NCI-H1436 (cell line): ENCODE data around the gene C1orf232.

Experiments used
- DNase-seq: peaks from one replicate; lab custom pipeline; 2025; lab: John Stamatoyannopoulos, UW

The C1orf232 gene

GRCh38 chr1:26177182-26177684 is 8.5 kb upstream of the C1orf232 start, which contains the start of gene CNKSR1:
Gene CNKSR1, plus strand, starts transcription at chr1:26177491. Its CDS starts 57 bp downstream, at chr1:26177548.
- peak; percentile 73 for DNase-seq

GRCh38 chr1:26175346-26175745 is 6.6 kb upstream of the C1orf232 start:
- DNase-seq: no peak

GRCh38 chr1:26171084-26172072 is 2.6 kb upstream of the C1orf232 start, which contains the start of gene ZNF593OS:
Gene ZNF593OS, minus strand, starts transcription at chr1:26171832. Its CDS starts 171 bp downstream, at chr1:26171661.
- no peak for DNase-seq

GRCh38 chr1:26170472-26170821 is 1.7 kb upstream of the C1orf232 start:
- no peak for DNase-seq

GRCh38 chr1:26169669-26170471 is 1.1 kb upstream of the C1orf232 start, which contains the start of gene ZNF593:
Gene ZNF593, plus strand, starts transcription at chr1:26169908. Its CDS starts 76 bp downstream, at chr1:26169984.
- DNase-seq: peak; percentile 84

- DNase-seq: no peak
These were observed 413 bp upstream of the C1orf232 start for GRCh38 chr1:26169198-26169554.

- DNase-seq: no peak
These were observed 2.0 kb downstream of the C1orf232 start for GRCh38 chr1:26166719-26167281.

- DNase-seq: no peak
These were observed 3.6 kb downstream of the C1orf232 start for GRCh38 chr1:26164861-26165842.

GRCh38 chr1:26164036-26164860 is 4.5 kb downstream of the C1orf232 start:
- DNase-seq: no peak

GRCh38 chr1:26163684-26164035 is 5.1 kb downstream of the C1orf232 start:
- DNase-seq: no peak

- no peak for DNase-seq
These were observed 6.5 kb downstream of the C1orf232 start for GRCh38 chr1:26162220-26162709.

- peak; percentile 32 for DNase-seq
These were observed 7.1 kb downstream of the C1orf232 start for GRCh38 chr1:26161415-26162219.

- DNase-seq: no peak
These were observed 8.0 kb downstream of the C1orf232 start for GRCh38 chr1:26160527-26161414.

GRCh38 chr1:26159743-26160039 is 9.1 kb downstream of the C1orf232 start:
- no peak for DNase-seq

GRCh38 chr1:26158908-26159742 is 9.6 kb downstream of the C1orf232 start, which contains the start of gene FAM110D:
Gene FAM110D, plus strand, starts transcription at chr1:26159079. Its CDS starts 2,213 bp downstream, at chr1:26161292.
- DNase-seq: no peak

GRCh38 chr1:26158271-26158907 is 10.4 kb downstream of the C1orf232 start:
- DNase-seq: no peak
